NCI-H2081 treated with DMSO at 0.1 percent for 48 hours (cell line): ENCODE results near the gene ABCA4.

Experiments used
- DNase-seq: peaks from one replicate; lab custom pipeline; 2025; lab: John Stamatoyannopoulos, UW

Gene ABCA4

GRCh38 chr1:94050675-94051074 lies 70.3 kb downstream of the ABCA4 start:
- DNase-seq, result no peak

GRCh38 chr1:94050254-94050653 lies 70.7 kb downstream of the ABCA4 start:
- DNase-seq, result no peak

GRCh38 chr1:94049791-94050190 lies 71.2 kb downstream of the ABCA4 start:
- DNase-seq, result no peak

GRCh38 chr1:94048413-94049164 lies 72.4 kb downstream of the ABCA4 start:
- no peak for DNase-seq

- no peak for DNase-seq
These were observed 73.0 kb downstream of the ABCA4 start for GRCh38 chr1:94047949-94048348.

- no peak for DNase-seq
These were observed 75.4 kb downstream of the ABCA4 start for GRCh38 chr1:94045465-94046056.

- DNase-seq, result no peak
These were observed 76.1 kb downstream of the ABCA4 start for GRCh38 chr1:94044891-94045290.

- DNase-seq, result no peak
These were observed 76.6 kb downstream of the ABCA4 start for GRCh38 chr1:94044290-94044790.

GRCh38 chr1:94043738-94044289 lies 77.1 kb downstream of the ABCA4 start:
- DNase-seq, result no peak

- no peak for DNase-seq
These were observed 78.6 kb downstream of the ABCA4 start for GRCh38 chr1:94042388-94042787.

GRCh38 chr1:94039871-94040569 lies 80.9 kb downstream of the ABCA4 start:
- DNase-seq, result no peak

- DNase-seq, result no peak
These were observed 81.5 kb downstream of the ABCA4 start for GRCh38 chr1:94039514-94039870.

- DNase-seq, result no peak
These were observed 82.4 kb downstream of the ABCA4 start for GRCh38 chr1:94038511-94038910.

- DNase-seq, result no peak
These were observed 83.3 kb downstream of the ABCA4 start for GRCh38 chr1:94037392-94038229.

GRCh38 chr1:94036730-94037129 lies 84.2 kb downstream of the ABCA4 start:
- DNase-seq, result no peak

- DNase-seq, result no peak
These were observed 87.1 kb downstream of the ABCA4 start for GRCh38 chr1:94033849-94034248.

GRCh38 chr1:94032637-94033036 lies 88.3 kb downstream of the ABCA4 start:
- no peak for DNase-seq

GRCh38 chr1:94031591-94031990 lies 89.4 kb downstream of the ABCA4 start:
- DNase-seq, result no peak

GRCh38 chr1:94031154-94031553 lies 89.8 kb downstream of the ABCA4 start:
- DNase-seq, result no peak

GRCh38 chr1:94029130-94029993 lies 91.6 kb downstream of the ABCA4 start:
- DNase-seq, result no peak
